Lower lobe of right lung (tissue), 2 donors: ENCODE data around the gene PSMC2. TPM values are rescaled to one million over a fixed set of nuclear protein-coding genes. Genes with fewer than 3 reads are reported as not detected.

Experiments used
- ATAC-seq, 2 donors: fragments of 200-7000 bp; cut with Tn5 transposase; one replicate each; pipeline ENCODE4 v1.9.1; 2020 to 2022; ENCODE audit warnings: mild to moderate bottlenecking in 2 of 2, moderate library complexity in 2 of 2
- DNase-seq: peaks from one replicate; pipeline ENCODE4 v3.0.0-alpha.2; 2020
- H3K27ac ChIP-seq: fragments of 200-600 bp; one replicate; pipeline ENCODE4 v1.8.0; 2022
- H3K27me3 ChIP-seq: fragments of 200-600 bp; one replicate; pipeline ENCODE4 v1.8.0; 2022; ENCODE audit warnings: low read depth
- H3K36me3 ChIP-seq: fragments of 200-600 bp; one replicate; pipeline ENCODE4 v1.8.0; 2022; ENCODE audit warnings: mild to moderate bottlenecking
- H3K4me1 ChIP-seq: fragments of 200-600 bp; one replicate; pipeline ENCODE4 v1.8.0; 2022
- H3K4me3 ChIP-seq: fragments of 200-600 bp; one replicate; pipeline ENCODE4 v1.8.0; 2022; ENCODE audit warnings: mild to moderate bottlenecking
- H3K9me3 ChIP-seq: fragments of 200-600 bp; one replicate; pipeline ENCODE4 v1.8.0; 2022
- CTCF ChIP-seq: fragments of 200-600 bp; IDR thresholded peaks from one replicate; pipeline ENCODE4 v1.8.0; 2022; ENCODE audit warnings: antibody characterized with exemption, mild to moderate bottlenecking
- intact Hi-C: fragments of 100-400 bp; cut with DNase I; formaldehyde crosslinking; loops from one replicate; pipeline ENCODE4 v1.11.0; 2022
- total RNA-seq: library from RNA; stranded (reverse); fragmentation: NEBNext Ultra II Directional; extraction: Animal tissue kit (Norgen Biotek cat#: 25700); gene quantifications from one replicate; pipeline ENCODE4 v1.2.1, GENCODE V29; 2021
- donor health status: DM: no; HTN: yes; CAD: no; lungs with severe emphysema.

The PSMC2 gene
- total RNA-seq, 1 donor from 2014 or later = 89.4 TPM

- no peaks in the 10 kb centered on the region for H3K27me3 ChIP-seq
- no peak for ATAC-seq
- intact Hi-C loops = no loop called here
- H3K9me3 ChIP-seq = no peaks in the 10 kb centered on the region
- no peak for DNase-seq
- H3K36me3 ChIP-seq = no peaks in the 10 kb centered on the region
- no peak overlapping the region for H3K4me3 ChIP-seq
- H3K4me1 ChIP-seq = no peaks in the 10 kb centered on the region
- no peak for TF ChIP-seq CTCF
- no peak overlapping the region for H3K27ac ChIP-seq
Measured at GRCh38 chr7:103388469-103389140, 41.2 kb downstream of the PSMC2 start.

- intact Hi-C loops = no loop called here
- Histone ChIP-seq H3K4me3 (no peak overlapping the region), H3K9me3 (no peaks in the 10 kb centered on the region), H3K36me3 (no peaks in the 10 kb centered on the region), H3K27me3 (no peaks in the 10 kb centered on the region), H3K27ac (no peak overlapping the region), H3K4me1 (no peaks in the 10 kb centered on the region)
- TF ChIP-seq CTCF = no peak
- DNase-seq = no peak
- ATAC-seq = no peak
Measured at GRCh38 chr7:103389263-103389662, 41.8 kb downstream of the PSMC2 start.

- DNase-seq = no peak
- Histone ChIP-seq H3K9me3 (no peaks in the 10 kb centered on the region), H3K4me1 (no peaks in the 10 kb centered on the region), H3K27ac (no peak overlapping the region), H3K4me3 (no peak overlapping the region), H3K36me3 (no peaks in the 10 kb centered on the region), H3K27me3 (no peaks in the 10 kb centered on the region)
- no peak for TF ChIP-seq CTCF
- ATAC-seq = no peak
- intact Hi-C loops = no loop called here
Measured at GRCh38 chr7:103391150-103391549, 43.7 kb downstream of the PSMC2 start.

- Histone ChIP-seq H3K27ac (no peak overlapping the region), H3K9me3 (no peaks in the 10 kb centered on the region)
- DNase-seq = no peak
Measured at GRCh38 chr7:103391976-103392375, 44.5 kb downstream of the PSMC2 start.

GRCh38 chr7:103394566-103394965, 47.1 kb downstream of the PSMC2 start:
- Histone ChIP-seq H3K27ac (no peak overlapping the region), H3K4me1 (no peaks in the 10 kb centered on the region), H3K9me3 (no peaks in the 10 kb centered on the region), H3K27me3 (no peaks in the 10 kb centered on the region), H3K36me3 (no peaks in the 10 kb centered on the region), H3K4me3 (no peak overlapping the region)
- intact Hi-C loops = no loop called here
- no peak for TF ChIP-seq CTCF
- ATAC-seq = no peak
- DNase-seq = no peak

More at GRCh38 chr7:103391976-103392375, 44.5 kb downstream of the PSMC2 start:
- Histone ChIP-seq H3K27me3 (no peaks in the 10 kb centered on the region), H3K36me3 (no peaks in the 10 kb centered on the region), H3K4me1 (no peaks in the 10 kb centered on the region), H3K4me3 (no peak overlapping the region)
- no peak for ATAC-seq
- intact Hi-C loops = no loop called here
- TF ChIP-seq CTCF = no peak
